HG03520 (cell line): ENCODE results near the gene UVRAG.
"Not testable (repeated sequence)": the region's sequence is repeated elsewhere in the genome, so short reads cannot be mapped to it uniquely, and the experiment has no call there.

ENCODE experiments used
- ATAC-seq: cut with Tn5 transposase; IDR thresholded peaks from one replicate; pipeline ENCODE4 v1.9.1; 2021; ENCODE audit warnings: mild to moderate bottlenecking, moderate library complexity; ENCODE audit not compliant: unreplicated experiment

UVRAG gene

DNA sequence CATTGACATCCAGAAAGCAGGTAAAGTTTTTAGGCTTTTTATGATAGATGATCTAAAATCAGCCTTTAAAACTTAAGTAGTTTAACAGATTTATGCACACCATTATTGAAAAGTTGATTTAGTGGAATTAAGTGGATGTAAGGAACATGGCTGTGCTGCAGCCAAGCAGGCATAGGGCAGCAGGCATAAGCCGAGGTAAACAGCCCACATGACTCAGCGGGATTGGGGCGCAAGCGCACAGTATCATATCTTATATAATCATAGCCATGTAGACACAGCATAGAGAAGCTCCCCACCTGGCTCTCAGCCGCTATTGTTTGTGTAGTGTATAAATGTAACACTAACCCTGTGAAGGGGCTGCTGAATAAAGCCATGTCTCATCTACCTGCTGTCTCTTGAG is 233.8 kb downstream of the UVRAG start:
- no peak for ATAC-seq

DNA sequence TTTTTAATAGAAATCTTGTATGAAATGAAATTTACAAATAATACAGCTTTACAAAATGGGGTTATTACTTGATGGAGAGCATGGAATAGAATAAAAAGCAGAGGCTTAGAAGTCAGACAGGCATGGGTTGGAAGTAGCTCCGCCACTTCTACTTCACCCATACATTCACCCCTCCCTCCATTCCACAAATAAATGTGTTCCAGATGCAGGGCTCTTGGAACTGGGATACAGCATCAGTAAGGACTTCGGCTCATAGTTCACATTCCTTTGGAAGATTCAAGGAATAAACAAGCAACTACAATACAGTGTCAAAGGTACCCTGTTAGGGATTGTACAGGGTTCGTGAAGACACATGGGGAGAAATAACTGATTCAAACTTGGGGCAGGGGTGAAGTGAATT is 234.5 kb downstream of the UVRAG start:
- ATAC-seq = no peak

DNA sequence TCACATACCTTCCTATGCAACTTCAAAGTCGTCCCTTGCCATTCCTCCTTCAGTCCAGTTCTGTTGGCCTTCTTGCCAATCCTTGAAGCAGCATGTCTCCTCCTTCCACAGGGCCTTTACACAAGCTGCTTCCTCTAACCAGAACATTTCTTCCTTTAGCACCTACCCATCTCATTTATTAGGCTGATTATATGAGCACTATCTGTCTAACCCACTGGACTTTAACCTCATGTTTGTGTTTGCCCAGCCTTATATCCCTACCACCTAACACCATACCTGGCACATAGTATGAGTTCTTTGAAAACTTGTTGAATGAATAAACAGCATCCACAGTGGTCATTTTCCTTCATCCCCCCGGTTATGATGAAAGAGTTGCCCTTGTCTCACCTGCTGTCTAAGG is 236.9 kb downstream of the UVRAG start:
- ATAC-seq = no peak

DNA sequence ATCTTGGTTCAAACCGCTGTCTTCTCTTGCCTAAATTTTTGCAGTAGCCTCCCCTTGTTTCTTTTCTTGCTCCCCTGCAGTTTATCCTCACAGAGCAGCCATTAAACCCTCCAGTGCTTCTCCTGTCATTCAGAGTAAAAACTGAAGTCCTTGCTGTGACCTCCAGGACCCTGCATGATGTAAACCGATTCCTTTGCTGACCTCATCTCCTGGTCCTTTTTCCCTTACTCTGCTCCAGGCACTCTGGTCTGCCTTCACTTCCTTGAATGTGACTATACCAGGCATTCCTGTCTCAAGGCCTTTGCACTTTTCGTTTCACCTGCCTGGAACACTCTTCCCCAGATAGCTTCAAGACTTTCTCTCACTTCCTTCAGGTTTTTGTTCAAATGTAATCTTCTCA is 239.3 kb downstream of the UVRAG start:
- no peak for ATAC-seq

DNA sequence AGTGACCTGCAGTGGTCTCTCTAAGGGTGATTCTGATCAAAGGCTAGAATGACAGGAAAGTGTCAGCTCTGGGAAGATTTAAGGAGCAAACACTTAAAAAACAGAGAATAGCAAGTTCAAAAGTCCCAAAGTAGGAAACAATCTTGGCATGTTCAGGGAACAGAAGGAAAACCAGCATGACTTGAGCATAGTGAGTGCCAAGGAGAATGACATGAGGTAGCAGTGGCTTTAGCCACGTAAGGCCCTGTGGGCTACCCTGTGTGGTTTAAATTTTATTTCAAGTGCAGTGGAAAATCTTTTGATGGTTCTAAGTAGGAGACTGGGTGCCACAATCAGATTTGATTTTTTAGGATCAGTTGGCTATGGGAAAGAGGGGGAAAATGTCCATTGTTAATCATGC is 241.9 kb downstream of the UVRAG start:
- no peak for ATAC-seq

DNA sequence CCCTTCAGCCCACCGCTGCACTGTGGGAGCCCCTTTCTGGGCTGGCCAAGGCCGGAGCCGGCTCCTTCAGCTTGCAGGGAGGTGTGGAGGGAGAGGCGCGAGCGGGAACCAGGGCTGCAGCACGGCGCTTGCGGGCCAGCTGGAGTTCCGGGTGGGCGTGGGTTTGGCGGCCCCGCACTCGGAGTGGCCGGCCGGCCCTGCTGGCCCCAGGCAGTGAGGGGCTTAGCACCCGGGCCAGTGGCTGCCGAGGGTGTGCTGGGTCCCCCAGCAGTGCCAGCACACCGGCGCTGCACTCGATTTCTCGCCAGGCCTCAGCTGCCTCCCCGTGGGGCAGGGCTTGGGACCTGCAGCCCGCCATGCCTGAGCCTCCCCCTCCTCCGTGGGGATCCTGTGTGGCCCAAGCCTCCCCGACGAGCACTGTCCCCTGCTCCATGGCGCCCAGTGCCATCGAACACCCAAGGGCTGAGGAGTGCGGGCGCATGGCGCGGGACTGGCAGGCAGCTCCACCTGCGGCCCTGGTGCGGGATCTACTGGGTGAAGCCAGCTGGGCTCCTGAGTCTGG is 245.5 kb downstream of the UVRAG start:
- ATAC-seq = not testable (repeated sequence)

DNA sequence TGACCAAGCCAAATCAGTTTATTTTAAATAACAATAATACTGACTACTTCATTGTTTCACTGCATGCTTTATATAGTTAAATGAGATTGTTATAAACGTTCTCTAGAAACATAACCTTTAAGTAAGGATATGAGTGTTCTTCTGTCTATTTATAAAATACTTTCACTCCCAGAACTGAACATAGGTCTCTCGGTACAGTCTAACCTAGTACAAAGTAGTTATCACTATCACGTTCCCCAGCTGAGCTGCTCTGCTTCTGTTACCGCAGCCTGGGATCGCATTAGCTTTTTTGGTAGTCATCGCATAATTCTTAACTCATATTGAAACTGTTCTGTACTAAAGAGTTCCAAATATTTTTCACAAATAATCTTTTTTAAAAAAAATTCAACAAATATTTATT is 247.7 kb downstream of the UVRAG start:
- ATAC-seq = peak; percentile 98

DNA sequence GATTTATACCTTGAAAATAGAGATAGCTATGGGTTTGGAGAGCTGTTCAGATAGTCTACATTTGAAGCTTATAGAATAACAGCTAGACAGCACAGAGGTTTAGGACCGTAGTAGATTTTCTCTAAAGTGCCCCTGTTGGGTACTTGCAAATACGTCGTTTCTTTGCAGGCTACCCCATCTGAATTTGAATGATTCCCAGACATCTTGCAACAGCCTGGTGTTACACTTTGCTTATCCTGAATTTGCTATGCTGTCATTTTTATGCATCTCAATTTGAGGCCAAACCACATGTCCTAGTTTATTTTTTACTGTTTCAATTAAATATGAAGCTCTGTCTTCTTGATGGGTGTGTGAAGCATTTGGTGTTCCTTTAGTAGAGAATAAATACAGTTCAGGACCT is 249.2 kb downstream of the UVRAG start:
- ATAC-seq = no peak

DNA sequence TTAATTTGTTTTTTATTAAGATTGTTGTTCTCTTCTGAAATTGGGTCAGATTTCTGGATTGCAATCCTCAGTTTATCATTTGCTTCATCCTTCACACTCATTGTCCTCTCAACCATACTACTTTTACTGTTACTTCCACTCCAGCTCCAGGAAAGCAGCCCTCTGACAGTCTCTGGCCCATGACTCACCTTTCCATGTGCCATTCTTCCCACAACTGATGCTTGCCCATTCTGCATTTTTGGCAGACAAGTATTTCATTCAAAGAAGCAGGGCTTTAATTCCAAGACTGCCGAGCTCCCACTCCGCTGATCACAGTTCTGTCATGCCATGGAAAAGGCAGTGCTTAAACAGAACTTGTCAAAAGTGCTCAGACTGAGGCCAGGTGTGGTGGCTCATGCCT is 252.1 kb downstream of the UVRAG start:
- no peak for ATAC-seq

DNA sequence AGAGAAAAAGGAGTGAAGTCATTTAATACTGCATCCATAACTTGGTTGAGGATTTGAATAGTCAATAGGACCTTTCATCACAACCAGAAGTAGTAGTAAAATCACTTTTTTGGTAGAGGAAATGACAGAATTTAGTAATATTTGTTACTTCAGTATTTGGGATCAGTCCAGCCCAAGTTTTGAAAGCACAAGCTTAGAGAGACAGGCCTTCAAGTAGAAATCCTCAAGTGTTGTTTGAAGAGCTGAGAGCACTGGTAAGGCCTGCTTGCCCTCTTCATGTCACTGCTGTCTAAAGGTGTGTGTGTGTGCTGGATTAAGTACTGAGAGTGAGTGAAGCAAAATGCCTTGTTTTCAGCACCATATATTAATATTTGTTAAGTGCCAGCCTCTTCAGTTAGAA is 254.0 kb downstream of the UVRAG start:
- ATAC-seq = no peak

DNA sequence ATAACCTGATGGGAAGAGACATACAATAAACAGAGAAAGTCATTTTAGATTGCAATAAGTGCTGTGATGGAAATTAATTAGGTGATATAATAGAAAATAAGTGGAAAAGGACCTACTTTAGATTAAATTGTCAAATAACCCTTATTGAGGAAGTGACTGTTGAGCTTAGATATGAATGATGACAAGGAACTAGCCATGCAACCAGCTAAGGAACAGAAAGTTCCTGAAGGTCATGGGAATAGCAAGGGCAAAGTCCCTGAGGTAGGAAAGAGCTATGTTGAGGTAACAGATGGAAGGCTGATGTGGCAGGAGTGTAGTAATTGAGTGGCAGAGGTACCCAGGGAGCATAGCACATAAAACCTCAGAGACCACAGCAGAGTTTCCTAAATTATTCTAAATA is 256.1 kb downstream of the UVRAG start:
- no peak for ATAC-seq

DNA sequence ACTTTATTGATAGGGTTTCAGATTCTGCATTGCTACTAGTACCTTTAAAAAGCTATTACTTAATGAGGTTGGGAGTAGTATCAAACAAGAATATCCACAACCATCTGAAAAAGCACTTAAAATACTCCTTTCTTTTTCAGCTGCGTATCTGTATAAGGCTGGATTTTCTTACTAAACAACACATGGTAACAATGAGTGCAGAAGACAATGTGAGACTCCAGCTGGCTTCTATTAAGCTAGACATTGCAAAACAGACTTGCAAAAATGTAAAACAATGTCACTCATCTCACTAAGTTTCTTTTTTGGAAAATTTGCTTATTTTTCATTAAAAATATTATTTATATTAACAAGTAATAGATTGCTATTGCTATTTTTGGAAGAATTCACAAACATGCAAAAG is 258.7 kb downstream of the UVRAG start:
- ATAC-seq = no peak

DNA sequence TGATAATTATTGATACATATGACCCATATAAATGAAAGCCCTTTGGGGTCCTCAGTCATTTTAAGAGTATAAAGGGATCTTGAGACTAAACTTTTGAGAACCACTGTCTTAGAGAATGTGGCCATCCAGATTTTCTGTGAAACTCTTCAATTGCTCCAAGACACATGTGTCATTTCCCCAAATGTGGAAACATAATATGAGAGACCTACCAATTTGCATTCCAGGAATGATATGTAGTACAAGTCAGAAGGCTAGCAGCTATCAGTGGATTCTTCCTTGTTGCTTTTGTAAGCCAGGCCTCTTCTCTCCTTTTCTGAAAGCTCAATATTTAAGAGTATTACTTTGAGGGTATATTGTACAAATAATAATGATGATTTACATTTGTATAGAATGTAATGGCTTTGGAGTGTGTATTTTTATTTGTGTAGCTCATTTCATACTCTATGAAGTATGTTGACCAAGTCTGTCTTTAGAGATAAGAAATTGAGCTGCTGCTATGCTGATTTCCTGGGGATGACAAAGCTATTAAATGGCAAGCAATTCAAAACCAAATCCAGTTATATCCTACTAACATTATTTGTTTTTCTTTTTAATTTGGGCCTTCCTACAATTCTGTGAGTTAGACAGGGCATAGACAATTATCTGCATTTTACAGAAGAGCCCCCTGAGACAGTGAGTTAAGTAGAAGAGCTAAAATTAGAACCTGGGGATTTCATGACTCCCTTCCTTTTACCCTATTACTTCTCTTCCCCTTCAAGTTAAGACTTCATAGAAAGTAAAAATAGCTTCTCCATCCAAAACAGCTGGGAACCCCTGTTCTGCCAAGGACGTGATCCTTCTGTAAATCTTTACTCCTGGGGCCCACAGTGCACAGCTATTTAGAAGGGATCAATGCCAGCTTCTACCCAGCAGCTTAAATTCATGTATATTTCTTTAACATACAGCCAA is 259.4 kb downstream of the UVRAG start:
- ATAC-seq = no peak

DNA sequence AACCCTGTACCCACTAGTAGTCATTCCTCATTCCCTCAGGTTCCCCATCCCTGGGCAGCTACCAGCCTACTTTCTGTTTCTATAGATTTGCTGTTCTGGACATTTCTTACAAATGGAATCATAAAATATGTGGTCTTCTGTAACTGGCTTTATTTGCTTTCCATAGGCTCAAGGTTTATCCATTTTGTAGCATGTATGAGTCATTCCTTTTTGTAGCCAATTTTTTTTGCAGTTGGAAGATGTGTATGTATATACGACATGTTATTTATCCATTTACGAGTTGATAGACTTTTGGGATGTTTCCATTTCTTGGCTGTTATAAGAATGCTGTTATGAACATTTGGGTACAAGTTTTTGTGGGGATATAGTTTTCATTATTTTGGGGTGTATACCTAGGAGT is 260.7 kb downstream of the UVRAG start:
- no peak for ATAC-seq

DNA sequence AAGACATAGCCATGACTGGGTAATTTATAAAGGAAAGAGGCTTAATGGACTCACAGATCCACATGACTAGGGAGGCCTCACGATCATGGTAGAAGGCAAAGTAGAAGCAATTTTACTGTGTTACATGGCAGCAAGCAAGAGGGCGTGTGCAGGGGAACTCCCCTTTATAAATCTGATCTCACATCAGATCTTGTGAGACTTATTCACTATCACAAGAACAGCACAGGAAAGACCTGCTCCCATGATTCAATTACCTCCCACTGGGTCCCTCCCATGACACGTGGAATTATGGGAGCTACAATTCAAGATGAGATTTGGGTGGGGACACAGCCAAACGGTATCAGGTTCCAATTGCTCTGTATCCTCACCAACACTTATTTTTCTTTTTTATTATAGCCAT is 261.2 kb downstream of the UVRAG start:
- ATAC-seq = not testable (repeated sequence)

DNA sequence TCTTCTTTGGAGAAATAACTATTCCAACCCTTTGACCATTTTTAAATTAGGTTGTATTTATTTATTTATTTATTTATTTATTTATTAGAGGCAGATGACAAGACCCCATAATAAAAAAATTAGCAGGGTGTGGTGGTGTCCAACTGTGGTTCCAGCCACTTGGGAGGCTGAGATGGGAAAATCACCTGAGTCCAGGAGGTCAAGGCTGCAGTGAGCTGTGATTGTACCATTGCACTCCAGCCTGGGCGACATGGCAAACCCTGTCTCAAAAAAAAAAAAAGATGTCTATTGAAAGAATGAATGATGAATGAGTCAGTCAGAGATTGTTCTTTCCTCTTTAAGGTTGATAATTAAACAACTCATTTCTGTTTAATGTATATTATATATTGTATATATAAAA is 261.7 kb downstream of the UVRAG start:
- ATAC-seq = no peak

DNA sequence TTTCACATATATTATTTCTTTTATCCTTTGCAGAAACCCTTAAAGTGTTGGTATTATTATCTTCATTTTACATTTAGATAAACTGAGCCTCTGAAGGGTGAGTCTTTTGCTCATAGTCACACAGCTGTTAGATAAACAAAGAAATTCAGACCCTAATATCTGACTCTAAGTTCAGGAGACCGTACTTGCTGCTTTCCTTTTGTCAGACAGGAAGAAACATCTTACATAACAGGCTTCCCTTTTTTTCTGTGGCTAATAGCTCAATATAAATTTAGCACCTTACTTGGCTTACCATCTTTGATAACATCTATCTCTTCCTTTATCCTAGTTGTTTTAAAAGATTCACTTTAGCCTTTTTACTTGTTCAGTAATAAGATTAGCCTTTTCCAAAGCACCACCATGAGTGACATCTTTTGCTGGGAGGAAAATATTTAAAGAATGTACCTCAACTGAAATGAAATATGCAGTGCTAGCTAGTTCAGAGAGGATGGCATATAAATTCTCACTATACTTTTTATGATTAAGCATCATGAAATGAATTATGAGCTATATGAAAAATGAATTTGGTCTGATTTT is 262.7 kb downstream of the UVRAG start:
- no peak for ATAC-seq

DNA sequence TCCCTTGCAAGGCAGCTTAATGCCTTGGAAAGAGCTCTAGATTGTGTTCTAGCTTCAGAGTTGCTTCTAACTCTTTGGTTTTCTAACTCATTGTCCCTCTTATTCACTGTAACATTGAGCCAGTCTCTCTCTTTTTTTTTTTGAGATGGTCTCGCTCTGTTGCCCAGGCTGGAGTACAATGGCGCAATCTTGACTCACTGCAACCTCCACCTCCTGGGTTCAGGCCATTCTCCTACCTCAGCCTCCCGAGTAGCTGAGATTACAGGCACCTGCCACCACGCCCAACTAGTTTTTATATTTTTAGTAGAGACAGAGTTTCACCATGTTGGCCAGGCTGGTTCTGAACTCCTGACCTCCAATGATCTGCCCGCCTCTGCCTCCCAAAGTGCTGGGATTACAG is 266.1 kb downstream of the UVRAG start:
- not testable (repeated sequence) for ATAC-seq

DNA sequence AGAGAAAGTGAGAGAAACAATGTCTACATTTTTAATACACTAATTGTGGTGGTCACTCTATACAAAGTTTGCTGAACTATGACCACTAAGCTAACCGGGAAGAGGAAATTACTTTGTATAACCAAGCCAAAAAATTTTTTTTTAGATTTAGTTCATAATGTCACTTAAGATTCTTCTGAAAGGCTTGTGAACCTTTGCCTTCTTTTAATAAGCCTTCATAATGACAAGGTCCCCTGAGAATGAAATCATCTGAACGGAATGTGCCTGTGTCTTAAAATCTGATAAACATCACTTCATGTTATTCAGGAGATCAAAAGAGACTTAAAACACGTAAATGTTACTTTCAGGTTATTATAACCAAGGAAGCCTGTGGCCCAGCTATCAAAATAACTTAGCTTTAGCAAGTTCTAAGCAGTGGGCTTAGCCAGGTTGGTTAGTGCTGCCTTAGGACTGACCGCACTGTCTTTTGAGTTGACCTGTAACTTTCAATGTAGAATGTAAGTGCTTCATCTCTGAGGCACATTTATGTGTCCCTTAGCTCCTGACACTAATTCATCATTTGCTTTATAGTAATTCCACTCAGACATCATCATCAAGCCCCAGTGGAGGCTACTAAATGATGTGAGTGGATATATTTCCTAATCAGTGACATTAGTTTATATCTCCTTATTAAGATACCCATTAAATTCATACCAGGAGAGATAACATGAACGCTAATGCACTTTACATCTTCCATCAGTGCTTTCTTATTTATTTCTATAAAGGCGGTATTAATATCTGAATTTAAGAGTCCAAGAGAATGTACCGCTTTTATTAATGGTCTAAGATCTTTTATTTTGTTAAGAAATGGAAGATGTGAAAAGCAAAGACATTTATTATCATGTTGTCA is 268.8 kb downstream of the UVRAG start:
- no peak for ATAC-seq

DNA sequence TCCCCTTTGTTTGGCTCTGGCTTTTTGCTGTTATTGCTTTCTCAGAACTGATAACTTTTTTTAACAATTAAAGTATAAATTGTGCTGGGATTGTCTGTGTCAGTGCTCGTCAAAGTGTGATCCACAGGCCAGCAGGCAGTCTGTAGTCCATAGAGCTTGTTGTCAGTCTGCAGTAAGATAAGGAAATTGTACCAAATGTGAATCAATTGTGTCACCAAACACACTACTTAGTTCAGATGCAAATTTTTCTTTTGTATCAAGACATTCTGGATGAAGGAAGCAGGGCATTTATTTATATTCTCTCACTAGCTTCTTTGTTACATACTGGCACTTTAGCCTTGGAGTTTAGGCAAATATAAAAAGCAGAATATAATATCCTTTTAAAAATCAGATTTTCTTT is 270.3 kb downstream of the UVRAG start:
- no peak for ATAC-seq
